Measurements from ENCODE around the gene DYSF. TPM values are rescaled to one million over a fixed set of nuclear protein-coding genes. Genes with fewer than 3 reads are reported as not detected.

Gene DYSF
- total RNA-seq, 1 experiment from 2014 or later = 0.24 TPM

GRCh38 chr2:71461304-71461671 lies 7.9 kb downstream of the DYSF start:
- H3K4me3 ChIP-seq (ENCODE audit: low read depth, low read length, poor library complexity, severe bottlenecking) = no peak overlapping the region
- ChIA-PET POLR2A (ENCODE audit: low non-redundant PET) (no interaction called here), CTCF (interaction anchor here (1.0 to 2.9 kb wide), 4 partner anchors 37 to 619 kb away, joined by 4 to 13 read pairs (median 8); no protein-coding TSS in a partner anchor)
- no peaks in the 10 kb centered on the region for H3K9me3 ChIP-seq (ENCODE audit: low read depth, low read length, poor library complexity, severe bottlenecking)
- H3K4me1 ChIP-seq (ENCODE audit: insufficient read depth, low read length, poor library complexity, severe bottlenecking) = no peaks in the 10 kb centered on the region
- TF ChIP-seq CTCF (conservative IDR thresholded peaks at IDR 0.05; ENCODE audit: low read depth, low read length) = no peak
- intact Hi-C loops (cut with micrococcal nuclease; ENCODE audit: unreplicated experiment) = loop anchor here (1.0 kb wide), 1 partner anchor 49 kb away; no protein-coding TSS in a partner anchor
- DNase-seq (ENCODE audit: low spot score) = no peak
- peaks cover 29% of the 10 kb centered on the region for H3K27me3 ChIP-seq (replicated peaks; ENCODE audit: insufficient read depth, low read depth, low read length, poor library complexity)
- no peaks in the 10 kb centered on the region for H3K36me3 ChIP-seq (ENCODE audit: insufficient read depth, low read length, poor library complexity, severe bottlenecking)
- no peak overlapping the region for H3K27ac ChIP-seq (ENCODE audit: low read depth, low read length, poor library complexity, severe bottlenecking)
- BruUV-seq (replicated peaks) = no TSS peak

GRCh38 chr2:71462056-71462605 lies 8.8 kb downstream of the DYSF start:
- ChIA-PET CTCF (interaction anchor here (2.9 kb wide), 1 partner anchor 162 kb away, joined by 10 read pairs; no protein-coding TSS in a partner anchor), POLR2A (ENCODE audit: low non-redundant PET) (no interaction called here)
- no peaks in the 10 kb centered on the region for H3K9me3 ChIP-seq (ENCODE audit: low read depth, low read length, poor library complexity, severe bottlenecking)
- H3K4me3 ChIP-seq (ENCODE audit: low read depth, low read length, poor library complexity, severe bottlenecking) = no peak overlapping the region
- no peak for DNase-seq (ENCODE audit: low spot score)
- H3K36me3 ChIP-seq (ENCODE audit: insufficient read depth, low read length, poor library complexity, severe bottlenecking) = no peaks in the 10 kb centered on the region
- no peaks in the 10 kb centered on the region for H3K4me1 ChIP-seq (ENCODE audit: insufficient read depth, low read length, poor library complexity, severe bottlenecking)
- no peak overlapping the region for H3K27ac ChIP-seq (ENCODE audit: low read depth, low read length, poor library complexity, severe bottlenecking)
- TF ChIP-seq CTCF (conservative IDR thresholded peaks at IDR 0.05; ENCODE audit: low read depth, low read length) (no peak), EZH2 (IDR thresholded peaks at IDR 0.05; ENCODE audit: borderline replicate concordance, low read depth, low read length, poor library complexity, severe bottlenecking) (no peak)
- intact Hi-C loops (cut with micrococcal nuclease; ENCODE audit: unreplicated experiment) = no loop called here
- H3K27me3 ChIP-seq (replicated peaks; ENCODE audit: insufficient read depth, low read depth, low read length, poor library complexity) = peaks cover 37% of the 10 kb centered on the region
- no TSS peak for BruUV-seq (replicated peaks)

DNA sequence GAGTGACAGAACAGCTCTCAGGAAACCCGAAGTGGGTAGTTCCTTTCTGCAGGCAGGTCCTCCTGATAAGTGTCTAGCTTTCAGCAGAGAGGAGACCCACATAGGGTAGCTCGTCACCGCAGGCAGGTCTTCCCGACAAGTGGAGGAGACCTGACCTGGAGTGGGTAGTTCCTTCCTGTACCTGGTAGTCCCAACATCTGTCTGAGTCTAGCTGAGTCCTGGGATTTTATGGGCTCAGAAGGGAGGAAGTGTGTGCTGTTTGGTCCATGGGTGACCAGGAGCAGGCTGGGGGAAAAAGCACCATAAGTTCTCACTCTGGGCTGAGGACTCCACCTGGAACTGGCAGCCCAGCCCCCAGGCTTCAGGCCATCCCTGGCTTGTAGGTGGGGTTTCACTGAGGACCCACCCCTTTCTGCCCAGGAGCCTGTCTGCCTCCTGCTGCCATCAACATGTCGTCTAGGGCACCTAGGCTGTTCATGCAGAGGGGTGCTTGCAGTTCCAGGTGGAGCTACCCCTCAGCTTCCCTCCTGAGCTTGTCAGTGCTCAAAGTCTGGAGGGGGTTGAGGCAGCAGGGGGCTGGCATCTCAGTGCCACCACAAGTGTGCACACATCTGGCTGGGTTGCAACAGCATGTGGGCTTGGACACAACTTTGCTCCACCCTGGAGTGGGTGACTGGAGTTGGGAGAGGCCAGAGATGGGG lies 9.4 kb downstream of the DYSF start:
- intact Hi-C loops (cut with micrococcal nuclease; ENCODE audit: unreplicated experiment) = no loop called here
- Histone ChIP-seq H3K27me3 (replicated peaks; ENCODE audit: insufficient read depth, low read depth, low read length, poor library complexity) (peaks cover 44% of the 10 kb centered on the region), H3K4me3 (ENCODE audit: low read depth, low read length, poor library complexity, severe bottlenecking) (no peak overlapping the region), H3K9me3 (ENCODE audit: low read depth, low read length, poor library complexity, severe bottlenecking) (no peaks in the 10 kb centered on the region), H3K36me3 (ENCODE audit: insufficient read depth, low read length, poor library complexity, severe bottlenecking) (no peaks in the 10 kb centered on the region), H3K27ac (ENCODE audit: low read depth, low read length, poor library complexity, severe bottlenecking) (no peak overlapping the region), H3K4me1 (ENCODE audit: insufficient read depth, low read length, poor library complexity, severe bottlenecking) (no peaks in the 10 kb centered on the region)
- ChIA-PET POLR2A (ENCODE audit: low non-redundant PET) (no interaction called here), CTCF (interaction anchor here (2.9 kb wide), 1 partner anchor 163 kb away, joined by 10 read pairs; no protein-coding TSS in a partner anchor)
- no peak for DNase-seq (ENCODE audit: low spot score)
- no peak for TF ChIP-seq CTCF (conservative IDR thresholded peaks at IDR 0.05; ENCODE audit: low read depth, low read length)
- TF ChIP-seq EZH2 (IDR thresholded peaks at IDR 0.05; ENCODE audit: borderline replicate concordance, low read depth, low read length, poor library complexity, severe bottlenecking) = no peak
- no TSS peak for BruUV-seq (replicated peaks)
